ENCODE data around the gene KIFAP3. TPM values are rescaled to one million over a fixed set of nuclear protein-coding genes. Genes with fewer than 3 reads are reported as not detected.
"Not testable (repeated sequence)": the region's sequence is repeated elsewhere in the genome, so short reads cannot be mapped to it uniquely, and the experiment has no call there.

KIFAP3 gene
- total RNA-seq, 4 donors from 2014 or later, result 32.7 to 41.0 (median 33.7) TPM

DNA sequence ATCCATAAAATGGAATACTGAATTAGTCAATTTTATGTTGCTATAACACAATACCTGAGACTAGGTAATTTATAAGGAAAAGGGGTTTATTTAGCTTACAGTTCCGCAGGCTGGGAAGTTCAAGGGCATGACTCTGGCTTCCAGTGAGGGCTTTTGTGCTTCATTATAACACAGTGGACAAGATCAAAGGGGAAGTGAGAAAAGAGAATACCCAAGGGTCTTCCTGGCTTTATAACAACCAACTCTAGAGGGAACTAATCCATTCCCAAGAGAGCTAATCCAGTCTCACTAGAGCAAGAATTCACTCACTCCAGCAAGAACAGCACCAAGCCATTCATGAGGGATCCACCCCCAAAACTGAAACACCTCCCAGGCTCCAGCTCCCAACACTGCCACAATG lies 3.1 kb downstream of the KIFAP3 start:
- H3K9me3 ChIP-seq, result no peaks in the 10 kb centered on the region
- intact Hi-C loops (cut with DNase I), result no loop called here

DNA sequence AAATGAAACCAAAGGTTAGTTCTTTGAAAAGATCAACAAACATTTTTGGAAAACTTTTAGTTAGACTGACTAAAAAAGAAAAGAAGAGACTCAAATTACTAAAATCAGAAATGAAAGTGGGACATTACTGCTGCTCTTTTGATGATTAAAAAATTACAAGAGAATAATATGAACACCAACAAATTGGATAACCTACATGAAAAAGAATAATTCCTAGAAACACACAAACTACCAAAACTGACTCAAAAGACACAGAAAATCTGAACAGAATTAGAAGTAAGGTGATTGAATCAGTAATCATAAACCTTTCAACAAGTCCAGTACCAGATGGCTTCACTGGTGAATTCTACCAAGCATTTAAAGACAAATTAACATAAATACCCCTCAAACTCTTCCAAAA lies 5.6 kb downstream of the KIFAP3 start:
- no peaks in the 10 kb centered on the region for H3K27me3 ChIP-seq
- TF ChIP-seq, protein P1, sequence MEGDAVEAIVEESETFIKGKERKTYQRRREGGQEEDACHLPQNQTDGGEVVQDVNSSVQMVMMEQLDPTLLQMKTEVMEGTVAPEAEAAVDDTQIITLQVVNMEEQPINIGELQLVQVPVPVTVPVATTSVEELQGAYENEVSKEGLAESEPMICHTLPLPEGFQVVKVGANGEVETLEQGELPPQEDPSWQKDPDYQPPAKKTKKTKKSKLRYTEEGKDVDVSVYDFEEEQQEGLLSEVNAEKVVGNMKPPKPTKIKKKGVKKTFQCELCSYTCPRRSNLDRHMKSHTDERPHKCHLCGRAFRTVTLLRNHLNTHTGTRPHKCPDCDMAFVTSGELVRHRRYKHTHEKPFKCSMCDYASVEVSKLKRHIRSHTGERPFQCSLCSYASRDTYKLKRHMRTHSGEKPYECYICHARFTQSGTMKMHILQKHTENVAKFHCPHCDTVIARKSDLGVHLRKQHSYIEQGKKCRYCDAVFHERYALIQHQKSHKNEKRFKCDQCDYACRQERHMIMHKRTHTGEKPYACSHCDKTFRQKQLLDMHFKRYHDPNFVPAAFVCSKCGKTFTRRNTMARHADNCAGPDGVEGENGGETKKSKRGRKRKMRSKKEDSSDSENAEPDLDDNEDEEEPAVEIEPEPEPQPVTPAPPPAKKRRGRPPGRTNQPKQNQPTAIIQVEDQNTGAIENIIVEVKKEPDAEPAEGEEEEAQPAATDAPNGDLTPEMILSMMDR (IDR thresholded peaks at IDR 0.05), result no peak
- TF ChIP-seq POLR2A (IDR thresholded peaks at IDR 0.05), result no peak
- no peaks in the 10 kb centered on the region for H3K9me3 ChIP-seq
- peaks cover 4 to 5% of the 10 kb centered on the region in 2 donors for H3K4me1 ChIP-seq
- no peaks in the 10 kb centered on the region for H3K36me3 ChIP-seq
- DNase-seq, result no peak
- H3K4me3 ChIP-seq (replicated peaks in 1 of 3), result no peak overlapping the region
- intact Hi-C loops (cut with DNase I), result no loop called here
- H3K27ac ChIP-seq, result peak overlapping the region in 1 of 3 donors; percentile 22

More for the DNA sequence above, 3.1 kb downstream of the KIFAP3 start:
- H3K36me3 ChIP-seq, result no peaks in the 10 kb centered on the region
- H3K4me3 ChIP-seq (replicated peaks in 1 of 3), result no peak overlapping the region
- WGBS, 2 donors, result 96 to 97% methylated on average over 1 of the region's 1 CpG
- TF ChIP-seq, protein P1 (IDR thresholded peaks at IDR 0.05), result no peak
- no peak for TF ChIP-seq POLR2A (IDR thresholded peaks at IDR 0.05)
- DNase-seq, result no peak
- peaks cover 5 to 9% of the 10 kb centered on the region in 2 donors for H3K4me1 ChIP-seq
- H3K27ac ChIP-seq, result no peak overlapping the region
- no peaks in the 10 kb centered on the region for H3K27me3 ChIP-seq

DNA sequence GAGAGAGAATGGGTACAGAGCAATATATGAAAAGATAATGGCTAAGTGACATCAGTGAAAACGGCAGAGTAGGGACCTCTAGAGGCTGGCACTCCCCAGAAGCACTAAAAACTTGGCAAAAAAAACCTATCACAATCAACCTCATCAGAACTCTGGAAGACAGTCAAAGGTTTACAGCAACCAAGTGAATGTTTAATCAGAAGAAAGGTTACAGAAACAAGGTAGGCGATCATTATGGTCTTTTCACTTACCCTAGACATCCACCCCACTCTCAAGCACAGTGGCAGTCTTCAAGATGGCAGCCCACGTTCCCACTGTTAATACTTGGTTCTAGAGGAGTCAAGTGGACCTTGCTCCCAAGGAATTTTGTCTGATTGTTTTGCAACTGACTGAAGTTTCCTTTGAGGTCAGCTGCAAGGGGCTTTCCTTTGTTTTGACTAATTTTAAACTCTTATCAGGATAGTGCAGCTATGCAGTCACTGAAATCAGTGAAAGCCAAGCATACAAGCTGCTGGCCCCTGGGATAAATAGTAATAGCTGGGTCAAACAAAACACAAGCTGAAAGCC lies 7.2 kb downstream of the KIFAP3 start:
- WGBS, 2 donors, result 64 to 70% methylated on average over 3 of the region's 3 CpGs
- no peak for DNase-seq
- Histone ChIP-seq H3K9me3 (no peaks in the 10 kb centered on the region), H3K36me3 (no peaks in the 10 kb centered on the region), H3K27ac (no peak overlapping the region), H3K4me3 (replicated peaks in 1 of 3) (no peak overlapping the region), H3K27me3 (no peaks in the 10 kb centered on the region), H3K4me1 (peaks cover 0 to 4% of the 10 kb centered on the region in 2 donors)
- no peak for TF ChIP-seq POLR2A (IDR thresholded peaks at IDR 0.05)
- TF ChIP-seq, protein P1 (IDR thresholded peaks at IDR 0.05), result no peak
- intact Hi-C loops (cut with DNase I), result no loop called here

DNA sequence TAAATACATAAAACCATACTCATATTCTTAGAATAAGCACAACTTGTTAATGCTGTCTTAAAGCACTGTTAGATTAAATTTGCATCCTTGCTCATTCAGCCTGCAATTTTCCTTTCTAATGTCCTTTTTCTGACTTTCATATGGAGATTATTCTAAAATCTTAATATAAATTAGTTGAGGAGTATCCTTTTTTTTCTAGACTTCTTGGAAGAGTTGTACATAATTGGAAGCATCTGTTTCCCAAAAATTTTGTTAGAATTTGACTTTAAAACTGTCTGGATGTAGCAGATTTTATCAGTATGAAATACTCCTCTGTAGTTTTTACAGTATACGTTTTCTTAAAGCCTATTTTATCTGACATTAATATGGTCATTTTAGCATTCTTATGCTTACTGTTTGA lies 9.7 kb downstream of the KIFAP3 start:
- TF ChIP-seq POLR2A (IDR thresholded peaks at IDR 0.05), result no peak
- TF ChIP-seq, protein P1 (IDR thresholded peaks at IDR 0.05), result no peak
- H3K4me3 ChIP-seq (replicated peaks in 1 of 3), result no peak overlapping the region
- H3K9me3 ChIP-seq, result no peaks in the 10 kb centered on the region
- H3K27me3 ChIP-seq, result no peaks in the 10 kb centered on the region
- peaks cover 0 to 4% of the 10 kb centered on the region in 2 donors for H3K4me1 ChIP-seq
- H3K27ac ChIP-seq, result no peak overlapping the region
- no peaks in the 10 kb centered on the region for H3K36me3 ChIP-seq
- 83 to 87% methylated on average over 1 of the region's 1 CpG for WGBS, 2 donors
- intact Hi-C loops (cut with DNase I), result no loop called here
- no peak for DNase-seq

DNA sequence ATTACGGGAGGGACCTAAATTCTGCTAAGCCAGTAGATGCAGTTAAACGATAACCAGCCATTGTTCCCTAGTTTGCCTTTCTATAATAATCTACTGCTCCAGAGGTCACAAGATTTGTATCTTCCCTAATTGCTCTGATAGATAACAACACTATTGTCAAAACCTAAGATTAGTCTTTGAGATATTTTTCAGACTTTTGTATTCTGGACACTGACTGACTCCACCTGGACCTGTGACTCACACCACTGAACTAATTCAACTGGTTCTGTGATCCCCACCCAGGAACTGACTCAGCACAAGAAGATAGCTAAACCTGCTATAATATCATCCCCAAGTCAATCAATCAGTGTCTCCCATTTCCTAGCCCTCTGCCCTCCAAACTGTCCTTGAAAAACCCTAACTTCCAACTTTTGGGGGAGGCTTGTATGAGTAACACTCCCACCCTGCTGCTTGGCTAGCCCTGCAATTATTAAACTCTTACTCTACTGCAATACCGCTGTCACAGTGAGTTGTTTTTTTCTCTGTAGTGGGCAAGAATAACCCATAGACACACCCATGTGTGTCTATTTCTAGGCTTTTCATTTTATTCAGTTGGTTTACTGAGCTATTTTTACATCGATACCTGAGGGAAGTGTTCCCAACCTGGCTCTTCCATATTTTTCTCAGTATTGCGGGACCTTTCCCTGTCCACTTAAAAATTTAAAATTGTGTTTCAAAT lies 11.2 kb downstream of the KIFAP3 start:
- H3K27ac ChIP-seq, result no peak overlapping the region
- no peaks in the 10 kb centered on the region for H3K9me3 ChIP-seq
- no peaks in the 10 kb centered on the region for H3K27me3 ChIP-seq
- DNase-seq, result no peak
- no peak overlapping the region for H3K4me3 ChIP-seq (replicated peaks in 1 of 3)
- H3K4me1 ChIP-seq, result peaks cover 0 to 4% of the 10 kb centered on the region in 2 donors
- no peaks in the 10 kb centered on the region for H3K36me3 ChIP-seq
- TF ChIP-seq POLR2A (IDR thresholded peaks at IDR 0.05), result no peak
- TF ChIP-seq, protein P1 (IDR thresholded peaks at IDR 0.05), result no peak
- intact Hi-C loops (cut with DNase I), result no loop called here
- 93 to 95% methylated on average over 5 of the region's 5 CpGs for WGBS, 2 donors

DNA sequence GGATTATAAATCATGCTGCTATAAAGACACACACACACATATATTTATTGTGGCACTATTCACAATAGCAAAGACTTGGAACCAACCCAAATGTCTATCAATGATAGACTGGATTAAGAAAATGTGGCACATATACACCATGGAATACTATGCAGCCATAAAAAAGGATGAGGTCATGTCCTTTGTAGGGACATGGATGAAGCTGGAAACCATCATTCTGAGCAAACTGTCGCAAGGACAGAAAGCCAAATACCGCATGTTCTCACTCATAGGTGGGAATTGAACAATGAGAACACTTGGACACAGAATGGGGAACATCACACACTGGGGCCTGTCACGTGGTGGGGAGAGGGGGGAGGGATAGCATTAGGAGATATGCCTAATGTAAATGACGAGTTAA lies 12.8 kb downstream of the KIFAP3 start:
- WGBS, 2 donors, result 94 to 97% methylated on average over 4 of the region's 4 CpGs

DNA sequence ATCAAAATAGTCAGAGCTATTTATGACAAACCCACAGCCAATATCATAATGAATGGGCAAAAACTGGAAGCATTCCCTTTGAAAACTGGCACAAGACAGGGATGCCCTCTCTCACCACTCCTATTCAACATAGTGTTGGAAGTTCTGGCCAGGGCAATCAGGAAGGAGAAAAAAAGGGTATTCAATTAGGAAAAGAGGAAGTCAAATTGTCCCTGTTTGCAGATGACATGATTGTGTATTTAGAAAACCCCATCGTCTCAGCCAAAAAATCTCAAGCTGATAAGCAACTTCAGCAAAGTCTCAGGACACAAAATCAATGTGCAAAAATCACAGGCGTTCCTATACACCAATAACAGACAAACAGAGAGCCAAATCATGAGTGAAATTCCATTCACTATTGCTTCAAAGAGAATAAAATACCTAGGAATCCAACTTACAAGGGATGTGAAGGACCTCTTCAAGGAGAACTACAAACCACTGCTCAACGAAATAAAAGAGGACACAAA lies 14.4 kb downstream of the KIFAP3 start:
- H3K4me1 ChIP-seq; H3K36me3 ChIP-seq; H3K27ac ChIP-seq; H3K27me3 ChIP-seq; H3K4me3 ChIP-seq (replicated peaks in 1 of 3); H3K9me3 ChIP-seq; DNase-seq; intact Hi-C loops (cut with DNase I): not testable (repeated sequence)
- WGBS, 2 donors, result 87 to 90% methylated on average over 3 of the region's 3 CpGs

More for the DNA sequence above, 12.8 kb downstream of the KIFAP3 start:
- H3K4me3 ChIP-seq (replicated peaks in 1 of 3); H3K9me3 ChIP-seq; DNase-seq; H3K27me3 ChIP-seq; H3K4me1 ChIP-seq; H3K36me3 ChIP-seq; intact Hi-C loops (cut with DNase I); H3K27ac ChIP-seq: not testable (repeated sequence)

Measured in thyroid gland (tissue), 4 donors.